Mesenchymal stem cell (in vitro differentiated cells and primary cell): ENCODE measurements around the gene THEM5.

Experiments used
- DNase-seq: peaks from one replicate; pipeline ENCODE4 v3.0.0-alpha.2; 2013
- H2AFZ ChIP-seq: one replicate; pipeline ENCODE4 v1.6.1; 2013; ENCODE audit warnings: low read depth, mild to moderate bottlenecking, control low read depth, inconsistent platforms, low read length, moderate library complexity
- H2AK5ac ChIP-seq: 2 replicates; pipeline ENCODE4 v1.6.1; 2013; ENCODE audit warnings: low read length, moderate library complexity, mild to moderate bottlenecking, inconsistent platforms; ENCODE audit not compliant: severe bottlenecking
- H2BK120ac ChIP-seq: one replicate; pipeline ENCODE4 v1.6.1; 2013; ENCODE audit warnings: low read depth, mild to moderate bottlenecking, inconsistent platforms, low read length, moderate library complexity
- H2BK12ac ChIP-seq, 2 experiments: one replicate each; pipeline ENCODE4 v1.6.1; 2013; ENCODE audit warnings: inconsistent platforms in 2 of 2, low read length in 2 of 2, mild to moderate bottlenecking in 2 of 2, moderate library complexity in 2 of 2, control low read depth in 1 of 2
- H2BK15ac ChIP-seq: one replicate; pipeline ENCODE4 v1.6.1; 2013; ENCODE audit warnings: mild to moderate bottlenecking, low read depth, inconsistent platforms; ENCODE audit not compliant: poor library complexity, severe bottlenecking
- H2BK5ac ChIP-seq: 2 replicates; pipeline ENCODE4 v1.6.1; 2013; ENCODE audit warnings: low read depth, mild to moderate bottlenecking, low read length, control low read depth, inconsistent platforms; ENCODE audit not compliant: poor library complexity, severe bottlenecking
- H3K14ac ChIP-seq, 2 experiments: one replicate each; pipeline ENCODE4 v1.6.1; 2013; ENCODE audit warnings: inconsistent platforms in 2 of 2, low read length in 2 of 2, control low read depth in 1 of 2, mild to moderate bottlenecking in 1 of 2, moderate library complexity in 1 of 2
- H3K18ac ChIP-seq, 2 experiments: one replicate each; pipeline ENCODE4 v1.6.1; 2013; ENCODE audit warnings: inconsistent platforms in 2 of 2, low read length in 2 of 2, control low read depth in 1 of 2, low read depth in 1 of 2, mild to moderate bottlenecking in 1 of 2
- H3K23ac ChIP-seq, 2 experiments: one replicate each; pipeline ENCODE4 v1.6.1; 2013; ENCODE audit warnings: inconsistent platforms in 2 of 2, low read length in 2 of 2, mild to moderate bottlenecking in 2 of 2, moderate library complexity in 2 of 2, control low read depth in 1 of 2
- H3K27ac ChIP-seq: 2 replicates; pipeline ENCODE4 v1.5.1; 2013; ENCODE audit warnings: mild to moderate bottlenecking, moderate library complexity, low read length, control low read depth, inconsistent platforms; ENCODE audit not compliant: poor library complexity, severe bottlenecking
- H3K27me3 ChIP-seq, 2 experiments: 2 replicates each; pipeline versions ENCODE4 v1.6.1 to v1.7.0; 2013; ENCODE audit warnings: low read length in 2 of 2, mild to moderate bottlenecking in 2 of 2, moderate library complexity in 2 of 2, control low read depth in 1 of 2, inconsistent platforms in 1 of 2; ENCODE audit not compliant: control insufficient read depth in 1 of 2, insufficient read depth in 1 of 2
- H3K36me3 ChIP-seq, 2 experiments: 2 replicates each; pipeline versions ENCODE4 v1.6.1 to v1.7.0; 2013; ENCODE audit warnings: low read length in 2 of 2, control low read depth in 1 of 2, inconsistent platforms in 1 of 2, low read depth in 1 of 2, mild to moderate bottlenecking in 1 of 2; ENCODE audit not compliant: insufficient read depth in 2 of 2, control insufficient read depth in 1 of 2
- H3K4ac ChIP-seq, 2 experiments: one replicate each; pipeline ENCODE4 v1.6.1; 2013; ENCODE audit warnings: inconsistent platforms in 2 of 2, low read length in 2 of 2, mild to moderate bottlenecking in 2 of 2, moderate library complexity in 2 of 2, control low read depth in 1 of 2, low read depth in 1 of 2
- H3K4me1 ChIP-seq: 2 replicates; pipeline ENCODE4 v1.6.1; 2013; ENCODE audit warnings: low read depth, low read length, control low read depth; ENCODE audit not compliant: control insufficient read depth, insufficient read depth
- H3K4me2 ChIP-seq: 2 replicates; pipeline ENCODE4 v1.6.1; 2013; ENCODE audit warnings: low read length, mild to moderate bottlenecking, inconsistent platforms; ENCODE audit not compliant: poor library complexity, severe bottlenecking
- H3K4me3 ChIP-seq, 2 experiments: 2 replicates each; pipeline versions ENCODE4 v1.5.1 to v1.7.0; 2013; ENCODE audit warnings: low read length in 2 of 2, mild to moderate bottlenecking in 2 of 2, control low read depth in 1 of 2, low read depth in 1 of 2; ENCODE audit not compliant: insufficient read depth in 1 of 2
- H3K79me1 ChIP-seq: replicated peaks from 2 replicates; pipeline ENCODE4 v1.6.1; 2013; ENCODE audit warnings: mild to moderate bottlenecking, control low read depth, low read length, inconsistent platforms; ENCODE audit not compliant: poor library complexity, severe bottlenecking
- H3K9ac ChIP-seq: 2 replicates; pipeline ENCODE4 v1.7.0; 2013; ENCODE audit warnings: mild to moderate bottlenecking, low read length, moderate library complexity
- H3K9me3 ChIP-seq: 2 replicates; pipeline ENCODE4 v1.7.0; 2013; ENCODE audit warnings: mild to moderate bottlenecking, low read length; ENCODE audit not compliant: control insufficient read depth
- H4K8ac ChIP-seq: one replicate; pipeline ENCODE4 v1.6.1; 2013; ENCODE audit warnings: inconsistent platforms, mild to moderate bottlenecking, low read length, moderate library complexity
- H4K91ac ChIP-seq: one replicate; pipeline ENCODE4 v1.6.1; 2013; ENCODE audit warnings: mild to moderate bottlenecking, low read length, inconsistent platforms
- WGBS: methylation state at CpG from one replicate; pipeline ENCODE4 v1.1.7; 2013; ENCODE audit warnings: mixed read lengths; 5-methylcytosine and 5-hydroxymethylcytosine counted together

The THEM5 gene

GRCh38 chr1:151841141-151841540, 12.4 kb downstream of the THEM5 start:
- Histone ChIP-seq H3K36me3 (no peaks in the 10 kb centered on the region), H2BK12ac (no peak overlapping the region), H4K8ac (no peak overlapping the region), H3K4me2 (no peak overlapping the region), H3K4me1 (peaks cover 20% of the 10 kb centered on the region), H3K4ac (no peak overlapping the region), H3K9me3 (no peaks in the 10 kb centered on the region), H2AK5ac (no peak overlapping the region), H2AFZ (no peak overlapping the region), H3K79me1 (no peaks in the 10 kb centered on the region), H4K91ac (no peak overlapping the region), H3K14ac (no peak overlapping the region), H3K9ac (no peak overlapping the region), H3K18ac (no peak overlapping the region), H2BK5ac (no peak overlapping the region), H3K4me3 (no peak overlapping the region), H3K27me3 (peaks cover 38 to 39% of the 10 kb centered on the region in 2 experiments), H2BK120ac (no peak overlapping the region), H2BK15ac (no peak overlapping the region), H3K27ac (no peak overlapping the region), H3K23ac (no peak overlapping the region)
- no peak for DNase-seq
- 79% methylated on average over 1 of the region's 2 CpGs for WGBS

DNA sequence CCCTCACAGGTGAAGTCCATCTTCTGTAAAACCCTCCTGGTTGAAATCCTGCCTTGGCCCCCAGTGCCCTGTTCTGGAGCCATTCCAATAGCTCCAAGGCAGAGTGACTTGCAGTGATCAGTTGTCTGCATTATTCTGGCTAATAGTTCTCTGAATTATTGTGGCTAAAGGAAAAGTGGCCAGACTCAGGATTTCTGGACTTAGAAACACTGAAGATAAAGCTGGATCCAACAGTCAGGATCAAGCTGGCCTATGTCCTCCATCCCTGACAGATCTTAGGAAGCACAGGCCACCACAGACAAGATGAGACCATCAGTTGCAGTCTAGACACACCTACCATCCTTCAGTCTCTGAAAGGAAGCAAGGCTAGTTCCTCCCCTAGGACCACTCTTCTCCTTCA, 13.1 kb downstream of the THEM5 start:
- Histone ChIP-seq H2AK5ac (no peak overlapping the region), H3K4me3 (no peak overlapping the region), H3K36me3 (no peaks in the 10 kb centered on the region), H3K79me1 (no peaks in the 10 kb centered on the region), H3K9ac (no peak overlapping the region), H2BK120ac (no peak overlapping the region), H3K14ac (no peak overlapping the region), H3K4me1 (peaks cover 20% of the 10 kb centered on the region), H3K4ac (no peak overlapping the region), H2BK15ac (no peak overlapping the region), H3K18ac (no peak overlapping the region), H2AFZ (no peak overlapping the region), H4K91ac (no peak overlapping the region), H3K23ac (peak overlapping the region in 1 of 2 experiments; percentile 77), H2BK5ac (no peak overlapping the region), H3K27ac (no peak overlapping the region), H4K8ac (no peak overlapping the region), H3K27me3 (peaks cover 39 to 43% of the 10 kb centered on the region in 2 experiments), H3K4me2 (no peak overlapping the region), H2BK12ac (no peak overlapping the region), H3K9me3 (no peaks in the 10 kb centered on the region)
- DNase-seq, result no peak

DNA sequence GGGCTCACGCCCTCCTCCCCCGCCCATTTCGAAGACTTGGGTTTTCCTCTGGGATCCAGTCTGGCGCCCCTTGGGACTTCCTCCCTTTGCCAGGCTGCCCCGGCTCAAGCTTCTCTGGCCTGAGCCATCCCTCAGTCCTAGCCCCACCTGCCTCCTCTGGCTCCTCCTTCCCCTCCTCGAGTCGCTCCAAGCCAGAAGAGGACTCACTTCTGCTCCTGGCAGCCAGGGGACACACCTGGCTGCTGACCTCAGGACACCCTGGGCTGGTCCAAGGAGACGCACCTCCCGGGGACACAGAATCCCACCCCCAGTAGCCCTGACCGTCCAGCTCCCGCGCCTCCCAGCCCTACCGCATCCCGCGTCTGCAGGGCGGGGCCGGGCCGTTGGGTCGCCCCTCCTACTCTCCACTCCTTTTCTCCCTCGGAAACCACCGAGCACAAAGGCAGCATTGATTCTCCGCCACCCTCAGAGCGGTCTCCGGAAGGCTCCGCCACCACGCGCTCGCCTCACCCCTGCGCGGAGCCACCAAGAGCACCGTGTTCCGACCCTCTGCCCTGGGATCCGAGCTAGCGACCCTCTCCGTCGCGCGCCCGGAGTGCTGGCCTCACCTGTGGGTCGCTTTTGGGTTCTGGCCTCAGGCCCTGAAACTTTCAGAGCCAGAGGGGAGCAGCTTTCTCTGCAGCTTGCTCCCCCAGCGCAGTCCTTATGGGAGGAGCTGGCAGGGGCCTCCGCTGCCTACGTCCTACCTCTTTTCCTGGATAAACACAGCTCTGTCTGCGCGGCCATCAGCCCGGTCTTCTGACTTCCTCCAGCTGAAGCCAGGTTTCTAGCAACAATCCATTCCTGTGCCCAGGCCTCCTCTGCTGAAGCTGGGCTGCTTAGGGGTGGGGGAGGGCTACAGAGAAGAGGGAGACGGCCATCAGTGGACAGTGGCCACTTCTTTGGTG, 13.8 kb downstream of the THEM5 start, which contains the start of gene C2CD4D:
Gene C2CD4D, minus strand, starts transcription at position 364 of the 947 bp plus-strand sequence. CDS start 831 bp downstream, outside the sequence.
- H3K27ac ChIP-seq, result no peak within 1 kb of the TSS
- no peak within 1 kb of the TSS for H2BK12ac ChIP-seq
- H4K8ac ChIP-seq, result no peak within 1 kb of the TSS
- H3K9ac ChIP-seq, result peak within 1 kb of the TSS; percentile 18
- H3K18ac ChIP-seq, result no peak within 1 kb of the TSS
- H3K14ac ChIP-seq, result peak within 1 kb of the TSS in 1 of 2 experiments; percentile 11
- peak within 1 kb of the TSS; percentile 43 to 51 for H3K4me3 ChIP-seq
- H3K4me1 ChIP-seq, result peaks cover 20% of the 10 kb centered on the region
- peak within 1 kb of the TSS; percentile 79 for H3K4me2 ChIP-seq
- H3K23ac ChIP-seq, result peak within 1 kb of the TSS in 1 of 2 experiments; percentile 77
- no peaks in the 10 kb centered on the region for H3K36me3 ChIP-seq
- no peak within 1 kb of the TSS for H2AK5ac ChIP-seq
- H2BK5ac ChIP-seq, result no peak within 1 kb of the TSS
- H3K9me3 ChIP-seq, result no peaks in the 10 kb centered on the region
- no peak within 1 kb of the TSS for H2BK120ac ChIP-seq
- H3K27me3 ChIP-seq, result peaks cover 39 to 43% of the 10 kb centered on the region in 2 experiments
- 4% methylated on average over 43 of the region's 47 CpGs for WGBS
- no peak within 1 kb of the TSS for H3K4ac ChIP-seq
- H4K91ac ChIP-seq, result no peak within 1 kb of the TSS
- DNase-seq, result peak; percentile 21
- no peak within 1 kb of the TSS for H2BK15ac ChIP-seq
- no peaks in the 10 kb centered on the region for H3K79me1 ChIP-seq
- peak within 1 kb of the TSS; percentile 3 for H2AFZ ChIP-seq

DNA sequence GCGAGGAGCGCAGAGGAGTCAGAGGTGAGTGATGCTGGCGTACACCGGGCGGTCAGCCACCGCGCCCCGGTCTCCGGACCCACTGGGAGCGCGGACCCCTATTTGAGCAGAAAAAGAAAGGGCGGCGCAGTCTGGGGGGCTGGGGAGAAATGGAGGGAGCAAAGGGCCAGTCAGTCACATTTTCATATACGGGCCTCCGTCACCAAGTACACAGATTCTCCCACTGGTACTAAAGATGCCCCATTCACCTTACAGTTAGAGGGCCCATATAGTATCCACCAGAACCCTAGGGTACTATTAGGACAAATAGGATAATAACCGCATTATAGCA, 14.5 kb downstream of the THEM5 start:
- Histone ChIP-seq H3K9ac (peak overlapping the region; percentile 18), H2BK12ac (no peak overlapping the region), H2AK5ac (no peak overlapping the region), H3K4me2 (peak overlapping the region; percentile 79), H3K14ac (no peak overlapping the region), H3K27ac (no peak overlapping the region), H3K23ac (peak overlapping the region in 1 of 2 experiments; percentile 65), H2BK5ac (no peak overlapping the region), H2AFZ (no peak overlapping the region), H3K27me3 (peaks cover 38 to 43% of the 10 kb centered on the region in 2 experiments), H3K36me3 (no peaks in the 10 kb centered on the region), H3K4me1 (peaks cover 20% of the 10 kb centered on the region), H3K4me3 (peak overlapping the region; percentile 43 to 51), H2BK15ac (no peak overlapping the region), H3K18ac (no peak overlapping the region), H2BK120ac (no peak overlapping the region), H4K91ac (no peak overlapping the region), H3K79me1 (no peaks in the 10 kb centered on the region), H3K4ac (no peak overlapping the region), H4K8ac (no peak overlapping the region), H3K9me3 (no peaks in the 10 kb centered on the region)
- 7% methylated on average over 14 of the region's 16 CpGs for WGBS
- no peak for DNase-seq
